ENCODE measurements around the gene CNTROB. TPM values are rescaled to one million over a fixed set of nuclear protein-coding genes. Genes with fewer than 3 reads are reported as not detected.

CNTROB gene
- total and polyA plus RNA-seq, 10 of the 15 experiments (the other 5 are each of a cell fraction or from before 2014, with no cell fraction given): 2.0 to 36.2 (median 28.2) TPM

DNA sequence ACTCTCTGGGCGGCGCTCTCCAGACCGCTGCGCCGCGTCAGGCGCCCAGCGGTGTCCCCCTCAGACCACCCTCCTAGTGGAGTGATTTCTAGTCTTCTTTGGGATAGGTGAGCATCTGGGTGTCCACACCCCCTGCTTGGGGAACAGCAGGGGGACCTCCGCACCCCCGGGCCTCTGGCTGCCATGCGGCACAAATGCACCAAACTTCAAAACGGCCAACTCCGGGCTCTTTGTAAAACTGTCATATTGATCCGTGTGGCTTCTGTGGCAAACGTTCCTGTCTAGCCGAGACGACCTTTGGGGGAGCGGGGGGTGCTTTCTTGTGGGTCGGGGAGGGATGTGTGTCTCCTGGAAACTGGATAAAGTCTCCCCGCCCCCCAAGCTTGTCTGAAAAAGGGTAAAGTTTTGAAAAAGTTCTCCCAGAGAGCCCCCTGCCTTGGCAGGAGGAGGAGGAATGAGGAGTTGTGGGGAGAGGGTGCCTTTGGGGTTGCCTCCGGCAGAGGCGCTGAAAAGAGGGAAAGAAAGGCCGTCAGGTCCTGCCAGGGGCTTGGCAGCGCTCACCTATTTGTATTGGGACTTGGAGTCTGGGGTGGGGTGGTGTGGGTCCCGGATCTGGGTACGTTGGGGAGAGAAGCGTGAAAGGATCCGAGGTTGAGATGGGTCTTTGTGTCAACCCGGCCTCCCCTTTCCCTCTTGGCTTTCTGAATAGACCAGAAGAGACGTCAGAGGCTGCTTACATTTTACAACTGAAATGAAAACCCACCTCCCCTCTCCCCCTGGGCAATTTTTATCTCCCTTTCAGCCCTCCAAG is 45.6 kb upstream of the CNTROB start:
- in situ Hi-C loops (cut with MboI): no loop called here
- peaks cover 6 to 7% of the 10 kb centered on the region in 2 experiments; a peak in 3 of 4 replicates for H3K36me3 ChIP-seq (ENCODE audit: control insufficient read depth in 2 of 2, insufficient read depth in 2 of 2, low read length in 1 of 2)
- SMC1A ChIA-PET (ENCODE audit: uncharacterized antibody, unreplicated experiment): no interaction called here
- peak overlapping the region; percentile 41 for H2AFZ ChIP-seq (ENCODE audit: control insufficient read depth, low read depth, low read length)
- peak overlapping the region; percentile 91 for H3K27ac ChIP-seq (ENCODE audit: control insufficient read depth, insufficient read depth)
- H3K9me3 ChIP-seq (replicated peaks; ENCODE audit: control insufficient read depth, insufficient read depth, low read length): no peaks in the 10 kb centered on the region
- peaks cover 45% of the 10 kb centered on the region for H3K79me2 ChIP-seq (ENCODE audit: control insufficient read depth, insufficient read depth, low read length)
- CTCF ChIA-PET: interaction anchor here (0.8 to 1.7 kb wide), 7 partner anchors 16 to 102 kb away, joined by 3 to 6 read pairs (median 5); partner anchors contain the start of gene NAA38
- H3K9ac ChIP-seq (ENCODE audit: control insufficient read depth, insufficient read depth, low read length): peak overlapping the region; percentile 87
- peak; percentile 10 for ATAC-seq
- POLR2A ChIA-PET: interaction anchor here (0.8 to 1.3 kb wide), 6 partner anchors 26 to 335 kb away, joined by 3 to 11 read pairs (median 4); partner anchors contain the start of genes CNTROB, CYB5D1, KDM6B and NAA38
- peak overlapping the region; percentile 96 for H3K4me2 ChIP-seq (ENCODE audit: control insufficient read depth, insufficient read depth)
- peak; percentile 7 for FAIRE-seq
- peaks cover 13% of the 10 kb centered on the region for H3K4me1 ChIP-seq (ENCODE audit: control insufficient read depth, insufficient read depth, low read length)
- intact Hi-C loops (cut with micrococcal nuclease; ENCODE audit: unreplicated experiment): no loop called here
- DNase-seq (ENCODE audit: low read depth, low spot score): no peak
- RAD21 ChIA-PET (ENCODE audit: unreplicated experiment): interaction anchor here (1.0 to 1.5 kb wide), 7 partner anchors 22 to 172 kb away, joined by 3 to 6 read pairs (median 4); partner anchors contain the start of gene NAA38
- H3K4me3 ChIP-seq: peak overlapping the region; percentile 88
- 3% methylated on average over 26 of the region's 30 CpGs for WGBS (ENCODE audit: insufficient coverage, insufficient replicate concordance, low lambda C conversion rate, missing lambda C conversion rate)
- no TSS peak for BruUV-seq (replicated peaks)
- no peaks in the 10 kb centered on the region for H4K20me1 ChIP-seq (ENCODE audit: control insufficient read depth, insufficient read depth)
- H3K27me3 ChIP-seq (replicated peaks in 1 of 2; ENCODE audit: control insufficient read depth in 2 of 2, insufficient read depth in 2 of 2, low read length in 1 of 2): no peaks in the 10 kb centered on the region
- TF ChIP-seq NRF1 (conservative IDR thresholded peaks at IDR 0.05; ENCODE audit: low read depth, low read length) (no peak), NFIC (IDR thresholded peaks at IDR 0.05; ENCODE audit: low read depth, low read length) (no peak), NR2F1 (conservative IDR thresholded peaks at IDR 0.05) (0 out of 2 replicates have a peak, but pooled peaks have one; percentile 48), EGR1 (IDR thresholded peaks at IDR 0.05; ENCODE audit: borderline replicate concordance in 1 of 2, low read depth in 2 of 2, low read length in 2 of 2) (no peak), LARP7 (IDR thresholded peaks at IDR 0.05) (0 out of 2 replicates have a peak, but pooled peaks have one; percentile 4), RUNX3 (IDR thresholded peaks at IDR 0.05; ENCODE audit: low read length) (0 out of 2 replicates have a peak, but pooled peaks have one; percentile 12), BACH1 (IDR thresholded peaks at IDR 0.05; ENCODE audit: borderline replicate concordance) (0 out of 2 replicates have a peak, but pooled peaks have one; percentile 23)
- TF ChIP-seq, protein P1, sequence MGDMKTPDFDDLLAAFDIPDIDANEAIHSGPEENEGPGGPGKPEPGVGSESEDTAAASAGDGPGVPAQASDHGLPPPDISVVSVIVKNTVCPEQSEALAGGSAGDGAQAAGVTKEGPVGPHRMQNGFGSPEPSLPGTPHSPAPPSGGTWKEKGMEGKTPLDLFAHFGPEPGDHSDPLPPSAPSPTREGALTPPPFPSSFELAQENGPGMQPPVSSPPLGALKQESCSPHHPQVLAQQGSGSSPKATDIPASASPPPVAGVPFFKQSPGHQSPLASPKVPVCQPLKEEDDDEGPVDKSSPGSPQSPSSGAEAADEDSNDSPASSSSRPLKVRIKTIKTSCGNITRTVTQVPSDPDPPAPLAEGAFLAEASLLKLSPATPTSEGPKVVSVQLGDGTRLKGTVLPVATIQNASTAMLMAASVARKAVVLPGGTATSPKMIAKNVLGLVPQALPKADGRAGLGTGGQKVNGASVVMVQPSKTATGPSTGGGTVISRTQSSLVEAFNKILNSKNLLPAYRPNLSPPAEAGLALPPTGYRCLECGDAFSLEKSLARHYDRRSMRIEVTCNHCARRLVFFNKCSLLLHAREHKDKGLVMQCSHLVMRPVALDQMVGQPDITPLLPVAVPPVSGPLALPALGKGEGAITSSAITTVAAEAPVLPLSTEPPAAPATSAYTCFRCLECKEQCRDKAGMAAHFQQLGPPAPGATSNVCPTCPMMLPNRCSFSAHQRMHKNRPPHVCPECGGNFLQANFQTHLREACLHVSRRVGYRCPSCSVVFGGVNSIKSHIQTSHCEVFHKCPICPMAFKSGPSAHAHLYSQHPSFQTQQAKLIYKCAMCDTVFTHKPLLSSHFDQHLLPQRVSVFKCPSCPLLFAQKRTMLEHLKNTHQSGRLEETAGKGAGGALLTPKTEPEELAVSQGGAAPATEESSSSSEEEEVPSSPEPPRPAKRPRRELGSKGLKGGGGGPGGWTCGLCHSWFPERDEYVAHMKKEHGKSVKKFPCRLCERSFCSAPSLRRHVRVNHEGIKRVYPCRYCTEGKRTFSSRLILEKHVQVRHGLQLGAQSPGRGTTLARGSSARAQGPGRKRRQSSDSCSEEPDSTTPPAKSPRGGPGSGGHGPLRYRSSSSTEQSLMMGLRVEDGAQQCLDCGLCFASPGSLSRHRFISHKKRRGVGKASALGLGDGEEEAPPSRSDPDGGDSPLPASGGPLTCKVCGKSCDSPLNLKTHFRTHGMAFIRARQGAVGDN (IDR thresholded peaks at IDR 0.05): 0 out of 2 replicates have a peak, but pooled peaks have one; percentile 10
- TF ChIP-seq, protein P2, sequence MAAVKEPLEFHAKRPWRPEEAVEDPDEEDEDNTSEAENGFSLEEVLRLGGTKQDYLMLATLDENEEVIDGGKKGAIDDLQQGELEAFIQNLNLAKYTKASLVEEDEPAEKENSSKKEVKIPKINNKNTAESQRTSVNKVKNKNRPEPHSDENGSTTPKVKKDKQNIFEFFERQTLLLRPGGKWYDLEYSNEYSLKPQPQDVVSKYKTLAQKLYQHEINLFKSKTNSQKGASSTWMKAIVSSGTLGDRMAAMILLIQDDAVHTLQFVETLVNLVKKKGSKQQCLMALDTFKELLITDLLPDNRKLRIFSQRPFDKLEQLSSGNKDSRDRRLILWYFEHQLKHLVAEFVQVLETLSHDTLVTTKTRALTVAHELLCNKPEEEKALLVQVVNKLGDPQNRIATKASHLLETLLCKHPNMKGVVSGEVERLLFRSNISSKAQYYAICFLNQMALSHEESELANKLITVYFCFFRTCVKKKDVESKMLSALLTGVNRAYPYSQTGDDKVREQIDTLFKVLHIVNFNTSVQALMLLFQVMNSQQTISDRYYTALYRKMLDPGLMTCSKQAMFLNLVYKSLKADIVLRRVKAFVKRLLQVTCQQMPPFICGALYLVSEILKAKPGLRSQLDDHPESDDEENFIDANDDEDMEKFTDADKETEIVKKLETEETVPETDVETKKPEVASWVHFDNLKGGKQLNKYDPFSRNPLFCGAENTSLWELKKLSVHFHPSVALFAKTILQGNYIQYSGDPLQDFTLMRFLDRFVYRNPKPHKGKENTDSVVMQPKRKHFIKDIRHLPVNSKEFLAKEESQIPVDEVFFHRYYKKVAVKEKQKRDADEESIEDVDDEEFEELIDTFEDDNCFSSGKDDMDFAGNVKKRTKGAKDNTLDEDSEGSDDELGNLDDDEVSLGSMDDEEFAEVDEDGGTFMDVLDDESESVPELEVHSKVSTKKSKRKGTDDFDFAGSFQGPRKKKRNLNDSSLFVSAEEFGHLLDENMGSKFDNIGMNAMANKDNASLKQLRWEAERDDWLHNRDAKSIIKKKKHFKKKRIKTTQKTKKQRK (IDR thresholded peaks at IDR 0.05; ENCODE audit: low read depth, low read length): no peak
- TF ChIP-seq, protein P3, sequence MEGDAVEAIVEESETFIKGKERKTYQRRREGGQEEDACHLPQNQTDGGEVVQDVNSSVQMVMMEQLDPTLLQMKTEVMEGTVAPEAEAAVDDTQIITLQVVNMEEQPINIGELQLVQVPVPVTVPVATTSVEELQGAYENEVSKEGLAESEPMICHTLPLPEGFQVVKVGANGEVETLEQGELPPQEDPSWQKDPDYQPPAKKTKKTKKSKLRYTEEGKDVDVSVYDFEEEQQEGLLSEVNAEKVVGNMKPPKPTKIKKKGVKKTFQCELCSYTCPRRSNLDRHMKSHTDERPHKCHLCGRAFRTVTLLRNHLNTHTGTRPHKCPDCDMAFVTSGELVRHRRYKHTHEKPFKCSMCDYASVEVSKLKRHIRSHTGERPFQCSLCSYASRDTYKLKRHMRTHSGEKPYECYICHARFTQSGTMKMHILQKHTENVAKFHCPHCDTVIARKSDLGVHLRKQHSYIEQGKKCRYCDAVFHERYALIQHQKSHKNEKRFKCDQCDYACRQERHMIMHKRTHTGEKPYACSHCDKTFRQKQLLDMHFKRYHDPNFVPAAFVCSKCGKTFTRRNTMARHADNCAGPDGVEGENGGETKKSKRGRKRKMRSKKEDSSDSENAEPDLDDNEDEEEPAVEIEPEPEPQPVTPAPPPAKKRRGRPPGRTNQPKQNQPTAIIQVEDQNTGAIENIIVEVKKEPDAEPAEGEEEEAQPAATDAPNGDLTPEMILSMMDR (IDR thresholded peaks at IDR 0.05 in 2 of 3, conservative IDR thresholded peaks at IDR 0.05 in 1 of 3; ENCODE audit: control insufficient read depth in 2 of 3, extremely low read depth in 1 of 3, insufficient read depth in 1 of 3, low read depth in 3 of 3, low read length in 3 of 3): 0 out of 6 replicates have a peak, but pooled peaks of 1 of the 3 experiments have one; percentile 0
